AG09319 (cell line): ENCODE results near the gene KRT77.

Source experiments
- DNase-seq: peaks from one replicate; pipeline ENCODE4 v3.0.0-alpha.2; 2010; ENCODE audit warnings: low read depth; ENCODE audit errors: extremely low read depth
- CTCF ChIP-seq: IDR thresholded peaks from 2 replicates; pipeline ENCODE4 v1.5.1; 2011; ENCODE audit warnings: low read depth, mild to moderate bottlenecking, inconsistent platforms, low read length, moderate library complexity

Gene KRT77

DNA sequence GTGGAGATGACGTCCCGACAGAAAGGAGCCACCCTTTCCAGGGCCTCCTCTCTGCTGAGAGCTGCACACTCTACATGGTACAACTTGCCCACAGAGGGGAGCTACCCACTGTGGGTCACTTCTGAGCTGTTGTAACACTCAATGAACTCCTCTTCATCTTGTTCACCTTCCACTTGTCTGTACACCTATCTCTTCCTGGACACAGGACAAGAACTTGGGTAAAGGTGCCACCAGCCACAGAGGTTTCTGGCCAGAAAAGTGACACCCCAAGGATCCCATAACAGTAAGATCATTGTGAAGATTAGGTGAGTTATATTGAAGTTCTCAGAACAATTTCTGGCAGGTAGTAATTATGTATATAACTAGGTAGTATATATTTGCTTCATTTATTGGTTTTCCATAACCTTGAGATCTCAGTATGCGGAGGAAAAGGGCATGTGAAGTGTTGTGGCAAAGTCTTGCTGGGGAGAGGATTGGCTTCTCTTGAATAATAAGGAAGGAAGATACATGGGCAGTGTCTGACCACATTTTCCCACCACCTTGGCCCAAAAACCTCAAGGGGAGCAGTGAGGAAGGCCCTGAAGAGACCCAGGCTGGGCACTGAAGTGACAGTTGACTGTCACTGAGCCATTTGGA lies 39.6 kb upstream of the KRT77 start:
- no peak for TF ChIP-seq CTCF

DNA sequence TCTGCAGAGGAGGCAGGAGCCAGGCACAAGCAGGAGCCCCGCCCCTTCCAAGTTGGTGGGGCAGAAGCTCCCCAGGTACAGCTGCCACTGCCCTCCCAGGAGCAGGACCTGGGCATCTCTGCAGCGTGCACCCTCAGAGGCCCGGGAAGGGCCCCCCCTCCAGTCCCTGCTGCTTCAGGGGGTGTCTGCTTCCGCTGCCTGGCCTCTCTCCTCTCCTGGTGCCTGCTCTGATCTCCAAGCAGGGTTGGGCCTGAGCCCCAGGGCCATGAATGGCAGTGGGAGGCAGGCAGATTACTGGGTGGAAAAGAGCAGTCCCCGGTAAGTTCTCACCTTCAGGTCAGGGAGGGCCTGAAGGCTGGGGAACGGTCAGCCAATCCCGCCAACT lies 38.9 kb upstream of the KRT77 start:
- no peak for TF ChIP-seq CTCF
- DNase-seq, result no peak

More for the DNA sequence above, 39.6 kb upstream of the KRT77 start:
- DNase-seq, result no peak

DNA sequence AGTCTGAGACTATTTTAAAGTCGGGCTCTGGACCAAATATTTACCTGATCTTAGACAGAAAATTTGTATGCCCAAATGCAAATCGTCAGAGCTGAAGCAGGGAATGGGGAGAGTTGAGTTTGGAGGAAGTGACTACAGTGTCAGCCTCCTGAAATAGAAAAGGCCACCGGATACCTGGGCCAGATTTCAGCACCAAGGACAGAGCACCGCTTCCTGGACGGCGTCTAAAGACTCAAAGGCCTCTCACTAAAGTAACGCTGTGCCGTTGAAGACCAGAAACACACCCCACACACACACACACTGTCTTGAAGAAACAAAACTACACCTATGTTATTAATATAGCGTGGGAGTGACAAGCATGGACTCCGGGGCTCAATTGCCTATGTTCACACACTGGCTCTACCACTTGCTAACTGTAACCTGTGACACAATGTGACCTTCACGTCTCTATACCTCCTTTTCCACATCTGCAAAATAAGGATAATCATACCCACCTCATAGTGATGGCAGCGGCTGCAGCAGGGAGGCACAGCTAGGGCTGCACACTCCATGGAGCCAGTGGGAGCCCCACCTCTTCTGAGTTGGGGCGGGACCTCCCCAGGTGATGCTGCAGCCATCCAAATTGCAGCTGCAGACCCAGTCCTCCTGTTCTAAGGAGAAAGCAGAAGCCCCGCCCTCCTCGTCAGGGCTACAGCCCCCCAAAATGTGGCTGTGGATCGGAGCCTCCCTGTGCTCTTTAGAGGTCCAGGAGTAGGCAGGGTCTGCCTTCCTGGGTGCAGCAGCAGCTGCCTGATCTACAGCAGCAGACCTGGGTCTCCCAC lies 38.3 kb upstream of the KRT77 start:
- DNase-seq, result no peak
- no peak for TF ChIP-seq CTCF

DNA sequence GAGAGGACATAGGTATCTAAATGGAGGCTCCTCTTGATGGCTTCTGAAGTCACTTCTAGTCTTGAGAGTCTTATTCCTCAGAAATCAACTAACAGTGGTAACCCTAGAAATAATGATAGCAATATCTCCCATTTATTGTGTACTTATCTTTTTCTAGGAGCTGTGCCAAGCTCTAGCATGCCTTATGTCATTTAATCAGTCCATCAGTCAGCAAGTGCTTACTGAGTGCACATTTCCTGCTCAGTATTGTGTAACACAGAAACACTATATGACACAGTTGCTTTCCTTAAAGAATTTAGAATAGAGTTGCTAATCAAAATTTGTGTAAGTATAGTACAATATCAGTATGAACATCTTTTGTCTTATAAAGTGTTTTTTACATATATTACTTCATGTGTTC lies 37.3 kb upstream of the KRT77 start:
- TF ChIP-seq CTCF, result no peak
- DNase-seq, result no peak

DNA sequence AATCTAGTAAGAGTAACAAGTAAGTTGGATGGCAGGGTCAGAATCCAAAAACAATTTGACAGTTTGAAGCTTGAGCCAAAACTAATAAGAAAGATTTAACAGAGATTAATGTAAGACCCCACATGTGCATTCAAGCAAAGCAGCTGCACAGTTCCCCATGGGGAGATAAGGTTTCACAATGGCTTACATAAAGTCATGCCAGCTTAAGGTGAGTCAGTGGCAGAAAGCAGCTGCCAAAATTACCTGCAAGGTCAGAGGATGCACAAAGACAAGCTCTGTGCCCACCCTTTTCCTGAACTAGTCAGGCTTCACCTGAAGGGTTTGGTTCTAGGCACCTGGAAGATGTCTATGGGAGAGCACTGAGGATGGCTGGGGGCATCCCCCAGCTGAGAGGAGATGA lies 36.6 kb upstream of the KRT77 start:
- no peak for TF ChIP-seq CTCF
- no peak for DNase-seq

- TF ChIP-seq CTCF, result no peak
- DNase-seq, result no peak
These were observed 32.7 kb upstream of the KRT77 start for GRCh38 chr12:52735816-52736632.

DNA sequence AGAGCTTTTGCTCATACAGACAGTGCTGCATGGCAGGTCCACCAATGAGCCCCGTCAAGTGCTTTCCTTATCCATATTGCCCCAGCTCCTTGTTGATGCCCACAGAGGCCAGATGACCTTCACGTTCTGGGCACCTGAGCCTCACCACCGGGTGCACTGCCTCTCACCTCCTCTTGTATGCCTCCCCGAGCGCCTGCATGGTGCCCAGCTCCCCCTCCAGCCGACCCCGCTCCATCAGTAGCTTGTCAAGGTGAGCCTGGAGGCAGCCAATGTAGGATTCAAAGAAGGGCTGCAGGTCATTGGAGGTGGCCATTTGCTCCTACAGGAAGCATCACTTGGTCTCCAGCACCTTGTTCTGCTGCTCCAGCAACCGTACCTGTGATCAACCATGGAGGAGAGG lies 31.8 kb upstream of the KRT77 start:
- no peak for DNase-seq
- no peak for TF ChIP-seq CTCF
